NCI-H1417 treated with DMSO at 0.1 percent for 48 hours (cell line): ENCODE data around the gene HIF1A.
"Not testable (repeated sequence)": the region's sequence is repeated elsewhere in the genome, so short reads cannot be mapped to it uniquely, and the experiment has no call there.

Experiments used
- DNase-seq: peaks from one replicate; lab custom pipeline; 2025; lab: John Stamatoyannopoulos, UW

Gene HIF1A

DNA sequence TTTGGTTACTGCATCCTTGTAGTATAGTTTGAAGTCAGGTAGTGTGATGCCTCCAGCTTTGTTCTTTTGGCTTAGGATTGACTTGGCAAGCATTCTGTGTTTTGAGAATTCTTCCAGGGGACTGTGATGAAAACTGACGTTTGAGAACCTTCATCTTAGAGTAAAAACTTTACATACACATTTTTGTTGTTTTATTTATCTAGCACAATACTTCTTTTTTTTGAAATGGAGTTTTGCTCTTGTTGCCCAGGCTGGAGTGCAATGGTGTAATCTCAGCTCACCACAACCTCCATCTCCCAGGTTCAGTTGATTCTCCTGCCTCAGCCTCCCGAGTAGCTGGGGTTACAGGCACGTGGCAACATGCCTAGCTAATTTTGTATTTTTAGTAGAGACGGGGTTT, 13.4 kb downstream of the HIF1A start:
- DNase-seq: not testable (repeated sequence)

DNA sequence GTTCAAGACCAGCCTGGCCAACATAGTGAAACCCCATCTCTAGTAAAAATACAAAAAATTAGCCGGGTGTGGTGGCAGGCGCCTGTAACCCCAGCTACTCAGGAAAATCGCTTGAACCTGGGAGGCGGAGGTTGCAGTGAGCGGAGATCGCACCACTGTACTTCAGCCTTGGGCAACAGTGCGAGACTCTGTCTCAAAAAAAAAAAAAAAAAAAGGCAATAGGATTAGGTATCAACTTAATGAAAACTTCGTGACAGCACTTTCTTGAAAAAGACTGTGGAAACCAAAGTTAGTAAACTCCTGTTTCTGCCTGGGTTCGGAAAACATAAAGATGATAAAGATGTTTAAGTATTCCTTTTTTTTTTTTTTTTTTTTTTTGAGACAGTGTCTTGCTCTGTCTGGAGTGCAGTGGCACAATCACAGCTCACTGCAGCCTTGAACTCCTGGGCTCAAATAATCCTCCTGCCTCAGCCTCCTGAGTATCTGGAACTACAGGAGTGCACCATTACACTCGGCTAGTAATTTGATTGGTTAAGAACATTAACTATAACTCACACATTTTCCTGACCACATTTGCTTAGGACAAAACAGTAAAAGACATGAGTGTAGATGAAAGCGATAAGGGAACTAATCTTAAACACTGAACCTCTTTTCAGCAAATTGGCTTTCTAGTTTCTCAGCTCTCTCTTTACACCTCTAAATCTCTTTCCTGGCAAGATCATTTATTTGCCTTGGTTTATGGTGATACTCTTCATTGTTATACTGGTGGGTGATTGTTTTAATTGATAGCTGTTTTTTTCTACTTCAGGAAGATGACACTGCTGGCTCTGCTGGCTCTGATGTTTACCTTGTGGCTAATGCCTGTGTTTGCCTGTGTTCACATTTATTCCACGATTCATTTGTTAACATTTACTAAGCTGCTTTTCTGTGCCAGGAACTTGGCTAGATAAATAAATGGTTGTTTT, 15.8 kb downstream of the HIF1A start:
- DNase-seq: peak; percentile 29

DNA sequence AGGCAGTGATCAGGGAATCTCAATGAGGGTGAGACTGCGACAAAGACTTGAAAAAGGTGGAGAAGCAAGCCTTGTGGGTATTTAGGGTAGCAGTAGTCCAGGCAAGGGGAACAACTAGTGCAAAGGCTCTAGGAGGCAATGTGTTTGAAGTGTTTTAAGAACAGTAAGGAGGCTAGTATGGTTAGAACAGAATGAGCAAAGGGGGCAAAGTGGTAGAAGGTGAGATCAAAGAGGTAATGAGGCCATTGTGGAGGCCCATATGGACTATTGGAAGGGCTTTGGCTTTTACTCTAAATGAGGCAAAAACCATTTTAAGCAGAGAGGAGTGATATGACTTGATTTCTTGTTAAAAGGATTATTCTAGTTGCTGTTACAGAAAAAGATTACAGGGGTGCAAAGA, 16.8 kb downstream of the HIF1A start:
- DNase-seq: no peak

DNA sequence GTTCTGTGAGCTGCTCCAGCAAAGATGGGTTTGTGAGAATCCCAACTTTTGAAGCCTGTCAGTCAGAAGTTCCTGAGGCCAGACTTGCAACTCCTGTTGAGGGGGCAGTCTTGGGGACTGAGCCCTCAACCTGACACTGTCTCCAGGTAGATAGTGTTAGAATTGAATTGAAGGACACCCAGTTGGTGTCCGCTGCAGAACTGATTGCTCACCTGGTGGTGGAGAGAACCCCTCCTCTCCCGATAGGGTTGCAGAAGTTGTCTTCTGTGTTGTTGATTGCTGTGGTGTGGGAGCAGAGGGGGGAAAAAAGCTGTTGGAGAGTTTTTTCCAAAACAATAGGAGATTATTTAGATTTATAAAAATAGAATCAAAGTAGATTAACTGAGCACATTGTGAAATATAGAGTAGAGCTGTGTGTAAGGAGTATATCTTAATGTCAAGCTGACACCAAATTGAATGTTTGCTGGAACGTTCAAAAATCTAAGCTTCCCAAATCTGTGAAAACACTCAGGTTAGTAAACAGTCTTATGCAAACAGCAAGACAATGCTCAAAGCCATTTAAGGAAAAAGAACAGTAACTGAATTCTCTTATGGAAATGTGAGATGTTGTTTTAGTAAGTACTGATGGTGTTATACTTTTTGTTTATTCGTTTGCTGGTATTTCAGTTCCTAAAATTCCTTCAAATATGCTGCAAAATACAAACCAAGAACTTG, 18.6 kb downstream of the HIF1A start:
- DNase-seq: no peak

DNA sequence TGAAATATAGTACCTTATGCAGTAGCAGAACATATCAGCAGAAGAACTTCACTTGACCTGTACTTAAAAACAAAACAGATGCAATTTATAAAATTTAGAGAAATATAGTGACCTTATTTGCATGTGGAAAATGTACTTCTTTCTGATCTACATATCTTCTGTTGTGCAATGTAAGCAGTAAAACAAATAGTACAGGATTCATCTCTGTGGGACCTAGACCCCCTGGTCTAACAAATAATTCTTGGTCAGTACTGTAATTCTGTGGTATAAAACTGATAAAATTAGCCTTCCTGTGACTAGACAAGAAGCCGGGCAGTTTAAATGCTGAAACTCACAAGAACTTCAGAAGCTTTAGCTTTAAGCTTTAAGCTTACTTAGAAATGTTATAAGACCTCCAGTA, 21.6 kb downstream of the HIF1A start:
- DNase-seq: no peak

DNA sequence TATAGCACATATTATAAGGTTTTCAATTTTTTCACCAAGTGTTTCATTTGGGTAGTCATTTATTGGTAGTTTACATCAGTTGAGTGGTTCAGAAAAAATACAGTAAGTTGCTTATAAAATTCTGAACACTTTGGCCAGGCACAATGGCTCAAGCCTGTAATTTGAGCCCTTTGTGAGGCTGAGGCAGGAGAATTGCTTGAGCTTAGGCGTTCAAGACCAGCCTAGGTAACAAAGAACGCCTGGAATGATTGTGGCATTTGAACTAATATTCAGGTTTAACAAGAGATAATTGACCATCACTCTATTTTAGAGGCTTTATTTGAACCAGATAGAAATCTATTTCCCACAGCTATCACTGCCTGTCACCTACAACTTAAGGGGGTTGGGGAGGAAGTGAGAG, 22.7 kb downstream of the HIF1A start:
- no peak for DNase-seq

DNA sequence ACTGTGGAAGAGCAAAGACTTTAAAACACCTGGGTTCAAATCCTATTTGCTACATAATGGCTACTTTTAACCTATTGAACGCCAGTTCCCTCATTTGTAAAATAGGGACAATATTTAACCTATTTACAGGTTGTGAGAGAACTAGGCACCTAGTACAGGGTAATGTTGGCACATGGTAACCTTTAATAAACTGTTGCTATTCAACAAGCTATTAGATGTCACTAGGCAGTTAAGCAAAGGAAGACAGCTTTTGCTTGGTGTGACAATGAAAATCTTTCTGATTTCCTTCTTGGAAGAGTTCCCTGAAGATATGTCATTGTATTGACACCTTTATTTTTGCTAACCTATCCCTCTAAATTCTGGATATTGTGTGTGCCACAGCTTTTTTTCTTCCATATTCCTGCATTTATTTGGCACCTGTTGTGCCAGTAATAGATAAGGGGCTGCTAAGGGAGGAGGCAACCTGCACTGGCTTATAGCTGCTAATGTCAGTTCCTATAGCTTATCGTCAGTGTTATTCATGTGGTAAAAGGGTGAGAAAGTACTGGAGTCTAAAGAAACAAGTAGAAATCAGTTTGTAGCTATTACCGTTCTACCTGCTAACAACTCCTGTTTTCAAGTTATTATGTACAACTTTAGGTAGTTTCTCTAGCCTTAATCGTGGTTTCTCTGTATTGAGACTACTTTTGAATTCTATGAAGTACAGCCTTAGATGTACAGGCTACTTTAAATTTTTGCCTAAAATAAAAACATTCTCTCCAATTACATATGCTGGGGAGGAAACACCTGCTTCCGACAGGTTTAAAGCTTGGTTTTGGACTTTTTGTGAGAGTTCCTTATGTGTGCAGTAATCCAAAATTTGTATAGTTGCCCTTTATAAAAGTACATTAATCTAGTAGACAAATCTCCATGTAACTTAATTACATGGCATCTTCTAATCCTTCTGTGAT, 24.3 kb downstream of the HIF1A start:
- no peak for DNase-seq

DNA sequence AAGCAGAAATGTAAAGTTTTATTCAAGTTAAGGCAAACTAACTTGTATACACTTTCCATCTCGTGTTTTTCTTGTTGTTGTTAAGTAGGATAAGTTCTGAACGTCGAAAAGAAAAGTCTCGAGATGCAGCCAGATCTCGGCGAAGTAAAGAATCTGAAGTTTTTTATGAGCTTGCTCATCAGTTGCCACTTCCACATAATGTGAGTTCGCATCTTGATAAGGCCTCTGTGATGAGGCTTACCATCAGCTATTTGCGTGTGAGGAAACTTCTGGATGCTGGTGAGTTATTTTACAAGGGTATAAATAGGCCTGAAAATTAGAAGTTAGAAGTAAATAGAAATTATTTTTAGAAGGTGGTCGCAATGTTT, 25.0 kb downstream of the HIF1A start:
- no peak for DNase-seq

DNA sequence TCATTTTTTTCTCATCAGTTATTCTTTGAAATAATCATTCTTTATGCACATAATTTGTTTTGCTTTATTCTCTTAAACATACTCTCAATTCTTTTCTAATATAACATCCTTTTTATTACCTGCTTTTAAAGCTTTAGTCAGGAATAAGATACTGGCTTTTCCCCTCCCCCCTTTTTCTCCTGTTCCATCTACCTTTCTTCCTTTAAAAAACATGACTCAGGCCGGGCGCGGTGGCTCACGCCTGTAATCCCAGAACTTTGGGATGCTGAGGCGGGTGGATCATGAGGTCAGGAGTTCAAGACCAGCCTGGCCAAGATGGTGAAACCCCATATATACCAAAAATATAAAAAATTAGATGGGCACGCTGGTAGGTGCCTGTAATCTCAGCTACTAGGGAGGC, 25.4 kb downstream of the HIF1A start:
- DNase-seq: no peak

DNA sequence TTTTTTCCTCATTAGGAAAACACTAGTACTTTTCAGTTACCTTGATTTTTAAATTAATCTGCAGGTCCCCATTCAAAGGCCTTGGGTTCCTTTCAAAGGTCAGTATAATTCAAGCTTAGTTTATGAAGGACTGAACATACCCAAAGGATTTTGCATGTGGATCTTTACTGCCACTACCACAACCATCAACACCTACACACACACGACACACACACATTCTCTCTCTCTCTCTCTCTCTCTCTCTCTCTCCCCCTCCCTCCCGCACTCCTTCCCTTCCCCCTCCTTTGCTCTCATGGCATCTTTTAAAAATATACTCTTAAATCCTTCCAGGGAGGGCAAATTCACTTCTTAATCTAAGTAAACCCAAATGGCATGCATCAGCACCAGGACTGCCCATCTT, 28.8 kb downstream of the HIF1A start:
- DNase-seq: no peak

DNA sequence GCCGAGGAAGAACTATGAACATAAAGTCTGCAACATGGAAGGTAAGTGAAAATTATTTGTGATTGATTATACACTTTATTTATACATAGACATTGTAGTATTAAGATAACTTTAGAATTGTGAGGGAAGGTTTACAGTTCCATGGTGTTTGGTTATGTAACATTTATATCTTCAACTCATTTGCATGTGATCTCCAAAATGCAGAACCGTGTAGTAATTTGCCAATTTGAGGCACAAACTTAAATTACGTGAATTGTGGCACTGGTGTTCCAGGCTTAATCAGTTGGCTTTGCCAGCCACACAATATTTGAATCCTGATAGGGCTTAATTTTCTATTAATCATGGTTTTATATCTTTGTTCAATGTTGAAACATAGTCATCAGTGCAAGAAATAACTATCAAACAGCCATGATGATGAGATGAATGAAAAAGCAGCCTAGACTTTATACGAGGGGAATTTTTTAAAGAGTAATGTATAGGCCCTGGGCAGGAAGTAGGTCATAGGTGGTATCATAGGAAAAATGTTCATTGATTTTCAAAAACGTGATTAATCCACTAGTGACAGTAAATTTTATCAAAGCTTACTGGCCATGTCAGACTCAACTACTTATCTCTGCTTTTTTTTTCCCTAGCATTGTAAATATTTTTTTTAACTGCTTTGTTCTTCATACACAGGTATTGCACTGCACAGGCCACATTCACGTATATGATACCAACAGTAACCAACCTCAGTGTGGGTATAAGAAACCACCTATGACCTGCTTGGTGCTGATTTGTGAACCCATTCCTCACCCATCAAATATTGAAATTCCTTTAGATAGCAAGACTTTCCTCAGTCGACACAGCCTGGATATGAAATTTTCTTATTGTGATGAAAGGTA, 31.7 kb downstream of the HIF1A start:
- DNase-seq: no peak

DNA sequence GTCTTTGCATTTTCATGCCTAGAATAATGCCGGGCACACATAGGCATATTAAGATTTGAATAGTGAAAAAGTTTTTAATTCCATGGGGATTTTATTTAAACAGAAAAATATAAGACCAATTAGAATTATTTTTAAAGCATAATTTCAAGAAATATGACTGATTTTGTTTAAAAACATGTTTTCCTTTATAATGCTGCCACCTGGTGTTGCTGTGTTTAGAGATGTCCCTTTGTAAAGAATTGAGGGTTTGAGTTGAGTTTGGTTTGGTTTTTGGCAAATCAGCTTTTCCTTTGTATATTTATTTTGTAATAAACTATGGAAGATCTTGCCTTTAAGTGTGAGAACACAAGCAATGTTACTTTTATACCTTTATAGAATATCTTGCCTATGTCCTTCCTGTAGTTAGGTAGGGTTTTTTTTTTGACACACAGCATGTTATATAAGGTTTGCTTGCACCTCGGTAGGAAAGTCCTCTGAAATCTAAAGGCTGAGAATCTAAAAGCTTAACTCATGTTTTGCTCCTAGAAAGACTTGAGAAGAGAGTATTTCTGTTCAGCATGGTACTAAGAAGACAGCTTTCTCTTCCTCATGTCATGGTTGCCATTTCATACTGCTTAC, 35.6 kb downstream of the HIF1A start:
- DNase-seq: no peak

DNA sequence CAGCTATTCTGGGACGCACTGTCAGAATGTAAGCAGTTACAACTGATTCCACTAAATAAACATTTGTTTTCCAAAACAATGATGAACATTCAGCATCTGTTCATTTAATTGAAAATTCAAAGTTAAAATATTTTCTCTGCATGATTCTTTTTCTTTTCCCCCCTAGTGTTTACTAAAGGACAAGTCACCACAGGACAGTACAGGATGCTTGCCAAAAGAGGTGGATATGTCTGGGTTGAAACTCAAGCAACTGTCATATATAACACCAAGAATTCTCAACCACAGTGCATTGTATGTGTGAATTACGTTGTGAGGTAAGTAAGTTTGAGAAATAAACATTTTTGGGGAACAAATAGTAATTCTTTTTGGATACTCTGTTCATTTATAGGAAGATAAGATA, 38.7 kb downstream of the HIF1A start:
- no peak for DNase-seq

DNA sequence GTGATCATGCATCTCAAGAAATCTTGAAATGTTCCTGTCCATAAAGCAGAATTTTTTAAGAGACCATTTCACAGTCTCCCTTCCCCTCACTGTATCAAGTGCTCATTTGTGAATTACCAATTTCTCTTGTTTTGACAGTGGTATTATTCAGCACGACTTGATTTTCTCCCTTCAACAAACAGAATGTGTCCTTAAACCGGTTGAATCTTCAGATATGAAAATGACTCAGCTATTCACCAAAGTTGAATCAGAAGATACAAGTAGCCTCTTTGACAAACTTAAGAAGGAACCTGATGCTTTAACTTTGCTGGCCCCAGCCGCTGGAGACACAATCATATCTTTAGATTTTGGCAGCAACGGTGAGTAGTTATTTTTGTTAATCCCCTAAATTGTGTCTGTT, 41.4 kb downstream of the HIF1A start:
- DNase-seq: no peak

DNA sequence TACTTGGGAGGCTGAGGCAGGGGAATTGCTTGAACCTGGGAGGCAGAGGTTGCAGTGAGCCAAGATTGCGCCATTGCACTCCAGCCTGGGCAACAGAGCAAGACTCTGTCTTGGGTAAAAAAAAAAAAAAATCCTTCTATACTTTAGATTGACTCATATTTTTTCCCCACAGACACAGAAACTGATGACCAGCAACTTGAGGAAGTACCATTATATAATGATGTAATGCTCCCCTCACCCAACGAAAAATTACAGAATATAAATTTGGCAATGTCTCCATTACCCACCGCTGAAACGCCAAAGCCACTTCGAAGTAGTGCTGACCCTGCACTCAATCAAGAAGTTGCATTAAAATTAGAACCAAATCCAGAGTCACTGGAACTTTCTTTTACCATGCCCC, 42.6 kb downstream of the HIF1A start:
- DNase-seq: no peak

DNA sequence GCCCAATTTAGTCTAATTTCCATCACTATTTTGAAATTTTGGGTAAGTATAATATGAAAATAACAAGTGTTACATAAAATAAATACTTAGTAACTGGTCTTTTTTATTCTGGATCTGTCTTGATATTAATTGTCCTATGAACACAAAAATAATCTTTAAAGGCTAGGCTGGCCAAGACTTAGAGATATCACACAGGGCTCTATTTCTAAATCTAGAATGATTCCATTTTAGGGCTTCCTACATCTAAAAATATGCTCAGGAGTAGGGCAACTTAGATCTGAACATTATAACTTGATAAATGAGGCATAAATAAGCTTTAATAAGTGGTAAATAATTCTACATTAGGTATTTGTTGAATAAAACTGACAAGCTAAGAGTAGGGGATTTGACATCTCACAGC, 43.8 kb downstream of the HIF1A start:
- no peak for DNase-seq

DNA sequence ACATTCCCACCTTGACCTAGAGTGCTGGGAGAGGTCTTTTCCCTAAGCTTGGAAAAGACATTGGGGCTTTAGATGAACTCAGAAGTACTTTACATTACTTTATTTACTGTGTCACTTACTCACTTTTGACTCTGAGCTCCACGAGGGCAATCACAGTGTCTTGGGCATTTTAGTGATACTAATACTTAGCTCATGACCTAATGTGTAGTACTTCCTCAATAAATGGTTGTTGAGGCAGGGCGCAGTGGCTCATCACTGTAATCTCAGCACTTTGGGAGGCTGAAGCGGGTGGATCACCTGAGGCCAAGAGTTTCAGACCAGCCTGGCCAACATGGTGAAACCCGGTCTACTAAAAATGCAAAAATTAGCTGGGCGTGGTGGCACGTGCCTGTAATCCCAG, 47.1 kb downstream of the HIF1A start:
- no peak for DNase-seq

DNA sequence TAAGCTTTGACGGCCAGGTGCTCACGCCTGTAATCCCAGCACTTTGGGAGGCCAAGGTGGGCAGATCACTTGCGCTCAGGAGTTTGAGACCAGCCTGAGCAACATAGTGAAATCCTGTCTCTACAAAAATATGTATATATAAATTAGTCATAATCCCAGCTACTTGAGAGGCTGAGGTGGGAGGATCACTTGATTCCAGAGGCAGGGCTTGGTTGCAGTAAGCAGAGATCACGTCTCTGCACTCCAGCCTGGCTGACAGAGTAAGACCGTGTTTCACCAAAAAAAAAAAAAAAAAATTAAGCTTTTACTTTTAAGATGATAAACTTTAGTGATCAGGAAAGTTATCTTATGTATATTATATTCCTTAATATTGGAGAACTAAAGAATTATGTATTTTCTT, 48.9 kb downstream of the HIF1A start:
- DNase-seq: no peak

DNA sequence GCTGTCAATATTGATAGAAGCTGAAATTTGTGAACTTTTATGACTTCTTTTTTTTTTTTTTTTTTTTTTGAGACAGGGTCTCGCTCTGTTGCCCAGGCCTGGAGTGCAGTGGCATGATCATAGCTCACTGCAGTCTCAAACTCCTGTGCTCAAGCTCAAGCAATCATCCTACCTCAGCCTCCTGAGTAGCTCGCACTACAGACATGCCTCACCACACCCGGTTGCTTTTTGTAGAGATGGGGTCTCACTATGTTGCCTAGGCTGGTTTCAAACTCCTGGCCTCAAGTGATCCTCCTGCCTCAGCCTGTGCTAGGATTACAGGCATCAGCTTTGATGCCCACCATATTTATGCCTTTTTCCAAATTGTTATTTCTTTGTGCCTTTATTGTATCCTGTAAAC, 51.0 kb downstream of the HIF1A start:
- DNase-seq: not testable (repeated sequence)

DNA sequence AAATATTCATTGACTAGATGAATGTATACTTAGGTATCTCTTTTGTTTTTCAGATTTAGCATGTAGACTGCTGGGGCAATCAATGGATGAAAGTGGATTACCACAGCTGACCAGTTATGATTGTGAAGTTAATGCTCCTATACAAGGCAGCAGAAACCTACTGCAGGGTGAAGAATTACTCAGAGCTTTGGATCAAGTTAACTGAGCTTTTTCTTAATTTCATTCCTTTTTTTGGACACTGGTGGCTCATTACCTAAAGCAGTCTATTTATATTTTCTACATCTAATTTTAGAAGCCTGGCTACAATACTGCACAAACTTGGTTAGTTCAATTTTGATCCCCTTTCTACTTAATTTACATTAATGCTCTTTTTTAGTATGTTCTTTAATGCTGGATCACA, 51.6 kb downstream of the HIF1A start:
- no peak for DNase-seq

DNA sequence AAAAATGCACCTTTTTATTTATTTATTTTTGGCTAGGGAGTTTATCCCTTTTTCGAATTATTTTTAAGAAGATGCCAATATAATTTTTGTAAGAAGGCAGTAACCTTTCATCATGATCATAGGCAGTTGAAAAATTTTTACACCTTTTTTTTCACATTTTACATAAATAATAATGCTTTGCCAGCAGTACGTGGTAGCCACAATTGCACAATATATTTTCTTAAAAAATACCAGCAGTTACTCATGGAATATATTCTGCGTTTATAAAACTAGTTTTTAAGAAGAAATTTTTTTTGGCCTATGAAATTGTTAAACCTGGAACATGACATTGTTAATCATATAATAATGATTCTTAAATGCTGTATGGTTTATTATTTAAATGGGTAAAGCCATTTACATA, 52.0 kb downstream of the HIF1A start:
- no peak for DNase-seq
